ENCODE results near the gene AGMAT. TPM values are rescaled to one million over a fixed set of nuclear protein-coding genes. Genes with fewer than 3 reads are reported as not detected.

Gene AGMAT
- 1.2 and 1.6 TPM in 2 replicates for total RNA-seq (2014; rRNA removed; shearing (Covaris generic))

- peak; percentile 42 for DNase-seq (ENCODE audit: low read depth)
Observed at GRCh38 chr1:15584489-15585363, at the start of gene AGMAT. AGMAT (minus strand) TSS chr1:15585051; CDS start chr1:15584967, 84 bp downstream.

- no peak for DNase-seq (ENCODE audit: low read depth)
Observed at GRCh38 chr1:15633756-15634420, 49.0 kb upstream of the AGMAT start.

GRCh38 chr1:15628003-15628402, 43.2 kb upstream of the AGMAT start:
- no peak for DNase-seq (ENCODE audit: low read depth)

- DNase-seq (ENCODE audit: low read depth) = no peak
Observed at GRCh38 chr1:15627343-15627988, 42.6 kb upstream of the AGMAT start.

- DNase-seq (ENCODE audit: low read depth) = no peak
Observed at GRCh38 chr1:15626269-15626950, 41.6 kb upstream of the AGMAT start.

- DNase-seq (ENCODE audit: low read depth) = no peak
Observed at GRCh38 chr1:15625056-15625917, 40.4 kb upstream of the AGMAT start.

- no peak for DNase-seq (ENCODE audit: low read depth)
Observed at GRCh38 chr1:15624133-15624714, 39.4 kb upstream of the AGMAT start.

- no peak for DNase-seq (ENCODE audit: low read depth)
Observed at GRCh38 chr1:15623435-15623834, 38.6 kb upstream of the AGMAT start.

- no peak for DNase-seq (ENCODE audit: low read depth)
Observed at GRCh38 chr1:15622712-15623373, 38.0 kb upstream of the AGMAT start.

GRCh38 chr1:15621975-15622374, 37.1 kb upstream of the AGMAT start:
- no peak for DNase-seq (ENCODE audit: low read depth)

GRCh38 chr1:15620902-15621682, 36.2 kb upstream of the AGMAT start:
- DNase-seq (ENCODE audit: low read depth) = no peak

GRCh38 chr1:15620155-15620545, 35.3 kb upstream of the AGMAT start:
- no peak for DNase-seq (ENCODE audit: low read depth)

- DNase-seq (ENCODE audit: low read depth) = no peak
Observed at GRCh38 chr1:15618655-15619525, 34.0 kb upstream of the AGMAT start.

- DNase-seq (ENCODE audit: low read depth) = no peak
Observed at GRCh38 chr1:15618077-15618654, 33.3 kb upstream of the AGMAT start.

- DNase-seq (ENCODE audit: low read depth) = peak; percentile 98
Observed at GRCh38 chr1:15617173-15618076, 32.6 kb upstream of the AGMAT start, which contains the start of gene DDI2. DDI2 (plus strand) TSS chr1:15617458; CDS start chr1:15617671, 213 bp downstream.

- DNase-seq (ENCODE audit: low read depth) = peak; percentile 74
Observed at GRCh38 chr1:15616373-15617172, 31.7 kb upstream of the AGMAT start.

Measured in RPMI7951 (cell line).